ENCODE results near the gene EHMT1.

DNA sequence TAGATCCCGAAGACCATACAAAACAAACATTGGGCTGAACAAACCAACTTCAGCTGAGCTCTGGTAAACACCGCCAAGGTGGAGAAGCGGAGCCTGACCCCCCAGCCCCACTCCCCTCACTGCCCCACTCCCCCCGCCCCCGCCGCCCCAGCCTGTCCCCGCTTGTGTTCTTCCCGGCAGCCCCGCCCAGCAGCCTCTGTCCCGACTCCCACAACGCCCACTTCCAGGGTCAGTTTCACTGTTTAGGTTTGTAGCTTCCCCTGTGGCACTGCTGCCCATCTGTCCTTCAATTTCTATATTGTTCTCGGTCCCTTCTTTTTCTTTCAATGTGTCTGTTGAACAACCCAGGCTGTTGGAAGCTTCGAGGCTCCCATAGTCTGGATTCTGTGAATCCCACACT lies 146.7 kb downstream of the EHMT1 start:
- TF ChIP-seq EZH2 (IDR thresholded peaks at IDR 0.05; ENCODE audit: insufficient read depth, low read length): no peak
- TF ChIP-seq, protein P1, sequence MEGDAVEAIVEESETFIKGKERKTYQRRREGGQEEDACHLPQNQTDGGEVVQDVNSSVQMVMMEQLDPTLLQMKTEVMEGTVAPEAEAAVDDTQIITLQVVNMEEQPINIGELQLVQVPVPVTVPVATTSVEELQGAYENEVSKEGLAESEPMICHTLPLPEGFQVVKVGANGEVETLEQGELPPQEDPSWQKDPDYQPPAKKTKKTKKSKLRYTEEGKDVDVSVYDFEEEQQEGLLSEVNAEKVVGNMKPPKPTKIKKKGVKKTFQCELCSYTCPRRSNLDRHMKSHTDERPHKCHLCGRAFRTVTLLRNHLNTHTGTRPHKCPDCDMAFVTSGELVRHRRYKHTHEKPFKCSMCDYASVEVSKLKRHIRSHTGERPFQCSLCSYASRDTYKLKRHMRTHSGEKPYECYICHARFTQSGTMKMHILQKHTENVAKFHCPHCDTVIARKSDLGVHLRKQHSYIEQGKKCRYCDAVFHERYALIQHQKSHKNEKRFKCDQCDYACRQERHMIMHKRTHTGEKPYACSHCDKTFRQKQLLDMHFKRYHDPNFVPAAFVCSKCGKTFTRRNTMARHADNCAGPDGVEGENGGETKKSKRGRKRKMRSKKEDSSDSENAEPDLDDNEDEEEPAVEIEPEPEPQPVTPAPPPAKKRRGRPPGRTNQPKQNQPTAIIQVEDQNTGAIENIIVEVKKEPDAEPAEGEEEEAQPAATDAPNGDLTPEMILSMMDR (IDR thresholded peaks at IDR 0.05; ENCODE audit: insufficient read depth, low read depth, low read length): no peak

Data from astrocyte (in vitro differentiated cells and primary cell).